ENCODE results near the gene TUBA1B. TPM values are rescaled to one million over a fixed set of nuclear protein-coding genes. Genes with fewer than 3 reads are reported as not detected.

Gene TUBA1B
- total RNA-seq, 2 experiments from 2014 or later, result 1,691 to 1,705 TPM

DNA sequence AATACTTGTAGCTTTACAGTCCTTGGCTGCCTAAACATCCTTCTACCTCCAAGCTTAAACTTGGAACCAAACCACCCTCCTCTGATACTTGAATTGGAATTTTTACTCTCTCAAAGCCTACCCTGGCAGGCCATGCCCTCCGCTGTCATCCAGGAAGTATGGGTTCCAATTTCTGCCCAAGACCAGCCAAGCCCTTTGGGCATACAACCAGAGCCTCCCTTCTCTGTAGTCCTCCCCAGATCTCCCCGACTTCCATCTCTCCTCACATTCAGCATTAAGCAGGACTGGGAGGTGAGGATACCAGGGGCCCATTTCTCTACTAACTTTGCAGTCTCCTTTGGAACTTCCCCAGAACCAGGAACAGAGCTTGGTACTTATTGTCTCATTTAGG is 36.2 kb downstream of the TUBA1B start:
- no peaks in the 10 kb centered on the region for H3K9me3 Mint-ChIP-seq
- peaks cover 42% of the 10 kb centered on the region for H3K4me1 Mint-ChIP-seq
- no peak overlapping the region for H3K4me3 Mint-ChIP-seq
- H3K27ac Mint-ChIP-seq, result no peak overlapping the region
- POLR2A ChIA-PET, result interaction anchor here (0.8 to 4.5 kb wide), 10 partner anchors 14 to 228 kb away, joined by 3 to 26 read pairs (median 5); partner anchors contain the start of genes LMBR1L, RHEBL1, TROAP and TUBA1B
- H3K27me3 Mint-ChIP-seq, result peaks cover 52% of the 10 kb centered on the region
- DNase-seq, result no peak
- peaks cover 29% of the 10 kb centered on the region for H3K36me3 Mint-ChIP-seq (ENCODE audit: low read depth)
- CTCF ChIA-PET, result interaction anchor here (0.8 to 5.0 kb wide), 7 partner anchors 11 to 98 kb away, joined by 3 to 55 read pairs (median 5); partner anchors contain the start of genes DDN and LMBR1L

DNA sequence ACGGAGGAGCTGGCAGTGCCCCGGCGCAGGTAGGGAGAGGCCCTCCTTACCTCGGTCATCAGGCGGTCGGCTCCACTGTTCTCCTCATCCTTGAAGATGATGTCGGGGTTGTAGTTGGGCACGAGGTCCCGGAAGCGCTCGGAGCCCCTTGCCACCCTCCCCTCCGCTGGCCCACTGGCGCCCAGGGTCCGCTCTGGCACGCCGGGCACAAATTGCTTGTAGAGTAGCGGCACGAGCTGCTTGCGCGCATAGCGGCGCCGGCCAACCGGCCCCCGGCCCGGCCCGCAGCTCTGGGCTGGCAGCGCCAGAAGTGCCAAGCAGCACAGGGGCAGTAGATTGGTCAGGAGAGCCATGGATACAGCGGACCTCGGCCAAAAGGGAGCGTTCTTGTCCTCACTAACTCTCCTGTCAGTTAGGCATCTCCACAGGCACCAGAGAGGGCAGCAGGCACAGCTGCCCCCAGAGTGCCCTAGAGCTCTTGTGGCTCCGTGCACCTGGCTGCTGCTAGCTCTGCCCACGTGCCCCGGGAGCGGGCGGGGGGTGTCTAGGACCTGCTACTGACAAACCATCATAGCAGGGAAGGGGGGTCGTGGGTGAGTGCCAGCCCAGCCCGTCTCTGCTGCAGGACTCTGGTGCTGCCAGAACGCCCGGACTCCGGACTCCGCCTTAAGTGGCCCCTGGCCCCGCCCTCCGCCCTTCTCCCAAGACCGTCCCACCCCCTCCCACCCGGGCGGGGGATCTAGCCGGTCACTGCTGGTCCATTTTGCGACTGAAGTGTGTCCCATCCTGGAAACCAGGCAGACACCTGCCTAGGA is 36.8 kb downstream of the TUBA1B start, which contains the start of gene DHH:
Gene DHH (minus strand): TSS at position 642 of the 815 bp plus-strand sequence. CDS start 289 bp downstream, at position 353.
- DNase-seq, result no peak
- Mint-ChIP-seq H3K36me3 (ENCODE audit: low read depth) (peaks cover 25% of the 10 kb centered on the region), H3K4me1 (peaks cover 46% of the 10 kb centered on the region), H3K27me3 (peaks cover 55% of the 10 kb centered on the region), H3K4me3 (peak within 1 kb of the TSS; percentile 10), H3K27ac (no peak within 1 kb of the TSS), H3K9me3 (no peaks in the 10 kb centered on the region)
- POLR2A ChIA-PET, result interaction anchor here (0.8 to 4.5 kb wide), 12 partner anchors 14 to 229 kb away, joined by 3 to 26 read pairs (median 5); partner anchors contain the start of genes KMT2D, LMBR1L, RHEBL1 and TROAP
- CTCF ChIA-PET, result interaction anchor here (0.6 to 5.0 kb wide), 9 partner anchors 11 to 97 kb away, joined by 3 to 55 read pairs (median 5); partner anchors contain the start of genes DDN, LMBR1L and RHEBL1

DNA sequence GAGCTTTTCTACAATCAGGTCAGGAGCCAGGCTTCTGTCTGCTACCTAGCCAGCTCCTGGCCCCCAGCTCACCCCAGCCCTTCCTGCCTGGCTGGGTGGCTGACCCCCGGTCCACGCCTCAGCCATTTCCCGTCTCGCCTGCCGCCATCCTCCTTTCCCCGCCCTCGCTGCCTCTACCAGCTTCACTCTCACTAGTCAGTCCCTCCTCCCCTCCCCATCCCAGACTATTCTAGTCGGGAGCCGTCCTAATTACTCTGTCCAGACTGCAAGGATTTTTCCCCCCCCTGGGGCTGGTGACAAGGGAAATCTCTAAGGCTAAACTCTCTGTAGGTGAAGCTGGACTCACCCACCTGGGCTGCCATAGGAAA is 37.4 kb downstream of the TUBA1B start:
- no peak for DNase-seq
- H3K4me3 Mint-ChIP-seq, result peak overlapping the region; percentile 10
- H3K27me3 Mint-ChIP-seq, result peaks cover 61% of the 10 kb centered on the region
- ChIA-PET CTCF (interaction anchor here (0.6 to 5.0 kb wide), 11 partner anchors 9 to 141 kb away, joined by 4 to 55 read pairs (median 6); partner anchors contain the start of genes DDN, LMBR1L and RHEBL1), POLR2A (interaction anchor here (0.8 to 4.5 kb wide), 7 partner anchors 9 to 50 kb away, joined by 3 to 26 read pairs (median 9); partner anchors contain the start of genes KMT2D, RHEBL1 and TUBA1B)
- no peak overlapping the region for H3K27ac Mint-ChIP-seq
- H3K9me3 Mint-ChIP-seq, result no peaks in the 10 kb centered on the region
- H3K36me3 Mint-ChIP-seq (ENCODE audit: low read depth), result peaks cover 25% of the 10 kb centered on the region
- peaks cover 51% of the 10 kb centered on the region for H3K4me1 Mint-ChIP-seq

DNA sequence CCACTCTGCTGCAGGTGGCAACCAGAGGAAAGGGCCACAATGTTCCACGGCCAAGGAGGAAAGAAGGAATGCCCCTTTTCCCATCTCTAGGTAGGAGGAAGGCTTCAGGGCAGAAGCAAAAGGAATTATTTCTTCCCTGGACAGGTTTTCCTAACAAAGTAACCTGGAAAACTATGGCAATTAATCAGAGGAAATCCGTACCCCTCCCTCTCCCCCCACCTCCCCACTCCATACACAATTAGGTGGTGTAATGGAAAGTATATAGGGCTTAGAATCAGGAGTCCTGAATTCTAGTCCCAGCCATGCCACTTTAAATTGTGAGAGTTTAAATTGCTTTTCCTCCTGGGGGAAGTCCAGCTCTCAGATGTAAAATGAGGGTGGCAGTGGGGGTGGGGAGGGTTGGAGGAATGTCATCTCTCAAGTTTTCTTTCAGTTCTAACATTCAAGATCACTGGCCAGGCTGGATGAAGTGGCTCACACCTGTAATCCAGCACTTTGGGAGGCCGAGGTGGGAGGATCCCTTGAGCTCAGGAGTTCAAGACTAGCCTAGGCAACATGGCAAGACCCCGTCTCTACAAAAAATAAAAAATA is 38.3 kb downstream of the TUBA1B start:
- H3K9me3 Mint-ChIP-seq, result no peaks in the 10 kb centered on the region
- CTCF ChIA-PET, result interaction anchor here (0.6 to 5.0 kb wide), 18 partner anchors 8 to 240 kb away, joined by 3 to 55 read pairs (median 4); partner anchors contain the start of genes FKBP11, LMBR1L, RHEBL1 and TUBA1B
- H3K27me3 Mint-ChIP-seq, result peaks cover 66% of the 10 kb centered on the region
- DNase-seq, result no peak
- no peak overlapping the region for H3K4me3 Mint-ChIP-seq
- POLR2A ChIA-PET, result interaction anchor here (0.6 to 4.5 kb wide), 11 partner anchors 8 to 38 kb away, joined by 3 to 26 read pairs (median 4); partner anchors contain the start of genes KMT2D, LMBR1L, RHEBL1 and TUBA1B
- peaks cover 17% of the 10 kb centered on the region for H3K36me3 Mint-ChIP-seq (ENCODE audit: low read depth)
- no peak overlapping the region for H3K27ac Mint-ChIP-seq
- peaks cover 60% of the 10 kb centered on the region for H3K4me1 Mint-ChIP-seq

DNA sequence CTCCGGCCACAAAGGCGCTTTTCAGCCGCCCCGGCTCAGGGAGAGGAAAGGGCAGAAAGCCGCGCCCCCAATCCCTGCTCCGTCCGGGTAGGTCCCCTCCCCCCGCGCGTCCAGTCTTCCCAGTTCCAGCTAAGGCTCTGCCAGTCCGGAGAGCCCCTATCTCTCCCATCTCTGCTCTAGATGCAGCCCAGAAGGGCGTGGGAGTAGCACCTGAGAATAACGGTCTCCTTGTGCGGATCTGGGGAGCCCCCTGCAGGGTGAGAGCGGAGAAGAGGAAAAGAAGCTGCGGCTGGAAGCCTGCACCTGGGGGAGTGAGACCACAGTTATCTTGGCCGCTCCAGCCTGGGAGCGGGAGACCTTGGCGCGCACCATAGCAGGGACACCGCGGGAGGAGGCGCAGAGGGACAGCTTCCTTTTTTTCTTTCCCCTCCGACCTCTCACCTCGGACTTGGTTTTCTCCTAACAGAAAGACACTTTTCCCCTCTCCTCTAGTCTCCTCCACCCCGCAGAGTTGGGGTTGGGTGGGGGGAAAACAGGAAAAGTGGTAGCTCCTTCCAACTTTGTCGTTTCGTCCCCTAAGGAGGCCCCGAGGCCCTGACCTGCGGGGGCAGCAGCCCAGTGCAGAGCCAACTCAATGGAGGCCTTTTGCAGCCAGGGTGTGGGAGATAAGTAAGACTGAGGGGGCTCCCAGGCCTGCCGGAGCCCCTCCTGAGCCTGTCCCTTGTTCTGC is 38.9 kb downstream of the TUBA1B start:
- H3K36me3 Mint-ChIP-seq (ENCODE audit: low read depth), result peaks cover 15% of the 10 kb centered on the region
- CTCF ChIA-PET, result interaction anchor here (0.6 to 5.0 kb wide), 17 partner anchors 10 to 1119 kb away, joined by 3 to 55 read pairs (median 4); partner anchors contain the start of genes FKBP11, LMBR1L, RHEBL1 and TUBA1B
- peak; percentile 58 for DNase-seq
- peaks cover 66% of the 10 kb centered on the region for H3K27me3 Mint-ChIP-seq
- no peak overlapping the region for H3K4me3 Mint-ChIP-seq
- H3K4me1 Mint-ChIP-seq, result peaks cover 66% of the 10 kb centered on the region
- H3K9me3 Mint-ChIP-seq, result no peaks in the 10 kb centered on the region
- no peak overlapping the region for H3K27ac Mint-ChIP-seq
- POLR2A ChIA-PET, result interaction anchor here (0.6 to 4.5 kb wide), 8 partner anchors 11 to 38 kb away, joined by 3 to 26 read pairs (median 6); partner anchors contain the start of genes LMBR1L, RHEBL1 and TUBA1B

DNA sequence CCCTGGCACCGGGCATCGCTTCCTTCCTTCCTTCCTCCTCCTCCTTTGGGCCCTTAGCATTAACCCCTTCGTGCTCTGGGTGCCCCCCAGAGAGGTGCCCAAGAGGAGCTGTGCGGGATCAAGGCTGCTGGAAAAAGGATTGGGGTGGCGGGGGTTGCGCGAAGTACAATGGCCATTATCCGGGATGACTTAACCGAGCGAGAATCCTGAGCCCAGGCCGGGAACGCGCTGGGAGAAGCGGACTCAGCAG is 39.4 kb downstream of the TUBA1B start:
- peaks cover 71% of the 10 kb centered on the region for H3K4me1 Mint-ChIP-seq
- ChIA-PET CTCF (interaction anchor here (0.6 to 5.0 kb wide), 14 partner anchors 11 to 1120 kb away, joined by 3 to 55 read pairs (median 4); partner anchors contain the start of genes FKBP11, LMBR1L, RHEBL1 and TUBA1B), POLR2A (interaction anchor here (0.9 to 4.5 kb wide), 6 partner anchors 12 to 38 kb away, joined by 3 to 26 read pairs (median 10); partner anchors contain the start of genes LMBR1L, RHEBL1 and TUBA1B)
- no peak for DNase-seq
- H3K27ac Mint-ChIP-seq, result no peak overlapping the region
- H3K9me3 Mint-ChIP-seq, result no peaks in the 10 kb centered on the region
- peaks cover 66% of the 10 kb centered on the region for H3K27me3 Mint-ChIP-seq
- peaks cover 14% of the 10 kb centered on the region for H3K36me3 Mint-ChIP-seq (ENCODE audit: low read depth)
- H3K4me3 Mint-ChIP-seq, result no peak overlapping the region

DNA sequence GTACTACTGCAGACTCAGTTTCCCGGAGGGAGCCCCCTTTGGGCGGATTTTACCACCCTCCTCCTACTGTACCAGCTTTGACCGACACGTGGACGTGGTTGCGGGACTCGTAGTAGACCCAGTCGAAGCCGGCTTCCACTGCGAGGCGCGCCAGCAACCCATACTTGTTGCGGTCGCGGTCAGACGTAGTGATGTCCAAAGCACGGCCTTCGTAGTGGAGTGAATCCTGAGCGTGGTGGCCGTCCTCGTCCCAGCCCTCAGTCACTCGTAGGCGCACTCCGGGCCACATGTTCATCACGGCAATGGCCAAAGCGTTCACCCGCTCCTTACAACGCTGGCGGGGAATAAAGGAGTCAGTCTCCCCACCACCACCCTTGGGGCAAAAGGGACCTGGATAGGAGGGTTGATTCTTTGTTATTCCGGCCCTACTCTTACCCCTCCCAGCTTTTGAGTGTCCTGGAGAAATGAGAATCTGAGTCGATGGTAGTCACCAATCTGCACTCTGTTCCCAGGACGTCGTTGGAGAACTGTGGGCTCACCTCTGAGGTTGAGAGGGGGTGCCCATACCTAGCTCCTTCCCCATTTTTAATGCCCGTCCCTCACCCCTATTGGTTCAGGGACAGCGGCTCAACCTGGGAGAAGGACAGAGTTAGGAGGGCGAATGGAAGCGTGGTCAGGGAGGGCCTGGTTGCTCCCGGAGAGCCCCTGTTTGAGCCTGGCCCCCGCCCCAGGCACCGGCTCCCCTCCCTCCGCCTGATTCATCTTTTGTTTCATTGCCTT is 39.9 kb downstream of the TUBA1B start:
- ChIA-PET CTCF (interaction anchor here (0.6 to 5.0 kb wide), 12 partner anchors 11 to 1120 kb away, joined by 3 to 55 read pairs (median 4); partner anchors contain the start of genes FKBP11, LMBR1L, RHEBL1 and TUBA1B), POLR2A (interaction anchor here (1.2 to 4.5 kb wide), 3 partner anchors 19 to 39 kb away, joined by 8 to 26 read pairs (median 11); partner anchors contain the start of genes LMBR1L and TUBA1B)
- no peak for DNase-seq
- peaks cover 11% of the 10 kb centered on the region for H3K36me3 Mint-ChIP-seq (ENCODE audit: low read depth)
- H3K27ac Mint-ChIP-seq, result no peak overlapping the region
- peak overlapping the region; percentile 43 for H3K4me3 Mint-ChIP-seq
- H3K27me3 Mint-ChIP-seq, result peaks cover 66% of the 10 kb centered on the region
- H3K9me3 Mint-ChIP-seq, result no peaks in the 10 kb centered on the region
- peaks cover 75% of the 10 kb centered on the region for H3K4me1 Mint-ChIP-seq

DNA sequence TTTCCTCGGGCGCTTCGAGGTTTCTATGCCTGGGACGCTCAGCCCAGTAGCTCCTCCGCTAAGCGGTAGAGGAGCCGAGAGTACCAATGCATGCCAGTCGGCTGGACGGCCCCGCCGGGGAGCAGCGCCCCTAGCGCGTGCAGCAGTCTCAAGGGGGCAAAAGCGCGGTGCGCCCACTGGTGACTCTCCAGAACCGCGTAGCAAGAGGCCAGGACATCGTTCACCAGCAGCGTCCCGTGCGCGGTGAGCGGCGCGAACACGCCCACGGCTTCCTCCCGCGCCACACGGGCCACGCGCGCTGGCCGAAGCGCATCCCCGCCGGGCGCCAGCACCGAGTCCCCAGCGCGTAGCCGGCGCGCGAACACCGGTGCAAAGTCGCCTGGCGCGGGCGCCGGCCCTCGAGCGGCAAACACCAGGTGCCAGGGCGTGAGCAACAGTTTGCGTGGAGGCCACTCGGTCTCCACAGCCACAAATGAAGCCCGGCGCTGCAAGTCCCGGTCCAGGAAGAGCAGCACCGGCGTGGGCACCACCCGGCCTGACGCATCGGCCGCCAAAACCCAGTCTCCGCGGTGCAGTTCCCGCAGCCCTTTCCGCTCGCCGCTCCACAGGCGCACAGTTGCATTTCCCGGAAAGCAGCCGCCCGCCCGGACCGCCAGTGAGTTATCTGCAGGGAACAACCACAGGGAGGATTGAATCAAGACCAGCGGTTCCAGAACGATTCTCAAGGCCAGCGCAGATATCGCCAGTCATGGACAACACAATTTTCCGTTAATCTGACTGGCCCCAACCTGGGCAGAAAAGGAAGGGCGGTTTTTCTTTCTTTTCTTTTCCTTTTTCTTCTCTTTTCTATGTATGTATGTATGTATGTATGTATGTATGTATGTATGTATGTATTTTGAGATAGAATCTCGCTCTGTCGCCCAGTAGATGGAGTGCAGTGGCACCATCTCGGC is 41.1 kb downstream of the TUBA1B start:
- no peaks in the 10 kb centered on the region for H3K9me3 Mint-ChIP-seq
- H3K4me3 Mint-ChIP-seq, result peak overlapping the region; percentile 65
- DNase-seq, result peak; percentile 58
- ChIA-PET POLR2A (interaction anchor here (0.6 to 6.4 kb wide), 6 partner anchors 20 to 145 kb away, joined by 3 to 74 read pairs (median 6); partner anchors contain the start of genes LMBR1L, RHEBL1 and TUBA1B), CTCF (interaction anchor here (0.7 to 6.5 kb wide), 13 partner anchors 8 to 154 kb away, joined by 3 to 116 read pairs (median 32); partner anchors contain the start of genes LMBR1L, RHEBL1, TUBA1A and TUBA1B)
- peaks cover 59% of the 10 kb centered on the region for H3K27me3 Mint-ChIP-seq
- peak overlapping the region; percentile 58 for H3K27ac Mint-ChIP-seq
- peaks cover 3% of the 10 kb centered on the region for H3K36me3 Mint-ChIP-seq (ENCODE audit: low read depth)
- peaks cover 73% of the 10 kb centered on the region for H3K4me1 Mint-ChIP-seq

DNA sequence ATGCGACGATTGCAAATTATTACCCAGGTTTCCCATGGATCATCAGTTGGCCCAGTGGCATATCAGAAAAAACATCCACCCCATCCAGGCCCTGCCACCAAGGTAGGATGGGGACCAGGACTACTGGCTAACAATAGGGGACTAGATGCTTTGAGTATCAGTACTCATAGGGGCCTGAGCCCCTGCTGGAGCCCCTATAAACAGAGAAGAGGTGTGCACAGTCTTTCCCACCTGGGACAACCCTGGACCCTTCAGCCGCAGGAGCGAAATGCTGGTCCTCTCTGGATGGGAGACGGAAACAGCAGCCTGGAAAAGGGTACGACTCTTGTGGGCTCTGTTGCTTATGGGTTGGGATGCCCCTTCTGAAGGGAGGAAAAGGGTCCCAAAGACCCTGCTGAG is 42.3 kb downstream of the TUBA1B start:
- Mint-ChIP-seq H3K4me1 (peaks cover 70% of the 10 kb centered on the region), H3K36me3 (ENCODE audit: low read depth) (no peaks in the 10 kb centered on the region), H3K27ac (no peak overlapping the region), H3K4me3 (no peak overlapping the region), H3K27me3 (peaks cover 50% of the 10 kb centered on the region), H3K9me3 (peaks cover 4% of the 10 kb centered on the region)
- ChIA-PET CTCF (interaction anchor here (0.8 to 6.5 kb wide), 28 partner anchors 10 to 248 kb away, joined by 3 to 116 read pairs (median 5); partner anchors contain the start of genes C1QL4, DDX23, LMBR1L and RHEBL1), POLR2A (interaction anchor here (0.7 to 6.4 kb wide), 11 partner anchors 9 to 234 kb away, joined by 3 to 74 read pairs (median 5); partner anchors contain the start of genes KMT2D, LMBR1L, RHEBL1 and TROAP)
- DNase-seq, result no peak
